Endothelial cell of umbilical vein (primary cell): Measurements from ENCODE around the gene CCK. TPM values are rescaled to one million over a fixed set of nuclear protein-coding genes. Genes with fewer than 3 reads are reported as not detected.

ENCODE experiments used
- BruUV-seq: library from RNA; stranded (reverse); fragments of 400-500 nt; replicated peaks from 2 replicates; lab custom pipeline; 2021; lab: Mats Ljungman, UMichigan
- CTCF ChIA-PET: fragments of 300-600, 350-600 bp; sonication (Branson Sonifier 250); formaldehyde crosslinking; loops from one replicate; lab custom pipeline; 2021; ENCODE audit warnings: antibody characterized with exemption, inconsistent platforms; lab: Charles Lee
- POLR2A ChIA-PET: fragments of 300-600, 350-600 bp; sonication (Branson Sonifier 250); formaldehyde crosslinking; loops from one replicate; lab custom pipeline; 2021; ENCODE audit warnings: antibody characterized with exemption, inconsistent platforms; lab: Charles Lee
- DNase-seq: peaks from one replicate; pipeline ENCODE4 v3.0.0-alpha.2; 2011; ENCODE audit warnings: low read depth, low spot score
- FAIRE-seq: peaks from 2 replicates; lab custom pipeline; 2011; peaks lifted over from hg19 to GRCh38; lab: Jason Lieb, UNC
- H2AFZ ChIP-seq: 2 replicates; pipeline ENCODE4 v1.6.0; 2012; ENCODE audit warnings: low read depth, low read length, control low read depth, inconsistent platforms
- H3K27ac ChIP-seq: 2 replicates; pipeline ENCODE4 v1.5.1; 2011; ENCODE audit warnings: low read depth, mild to moderate bottlenecking, control low read depth, low read length, moderate library complexity; ENCODE audit not compliant: insufficient read depth
- H3K27me3 ChIP-seq, 2 experiments: 2 replicates each; pipeline versions ENCODE4 v1.6.0 to v1.6.1; 2011; ENCODE audit warnings: low read length in 2 of 2, mixed read lengths in 1 of 2; ENCODE audit not compliant: control insufficient read depth in 2 of 2, insufficient read depth in 2 of 2
- H3K36me3 ChIP-seq, 2 experiments: 2 replicates in 1 of 2; 3 replicates in 1 of 2; pipeline ENCODE4 v1.5.1; 2011; ENCODE audit warnings: low read length in 2 of 2, mild to moderate bottlenecking in 1 of 2, moderate library complexity in 1 of 2; ENCODE audit not compliant: control insufficient read depth in 2 of 2, insufficient read depth in 2 of 2; ENCODE audit errors: extremely low read depth in 1 of 2
- H3K4me1 ChIP-seq: 3 replicates; pipeline ENCODE4 v1.5.1; 2011; ENCODE audit warnings: mild to moderate bottlenecking, low read length; ENCODE audit not compliant: control insufficient read depth, insufficient read depth; ENCODE audit errors: extremely low read depth
- H3K4me2 ChIP-seq: 2 replicates; pipeline ENCODE4 v1.6.1; 2011; ENCODE audit warnings: low read length, control low read depth, mixed read lengths; ENCODE audit not compliant: insufficient read depth
- H3K4me3 ChIP-seq, 3 experiments: fragments of 200-600 bp in 1 of 3; sonication (generic), shearing (Covaris generic) in 1 of 3; replicated peaks in 1 of 3; 2 replicates each; pipeline ENCODE4 v1.5.1; 2011 to 2016; ENCODE audit warnings: control low read depth in 3 of 3, low read length in 3 of 3, mild to moderate bottlenecking in 2 of 3, inconsistent platforms in 1 of 3, low read depth in 1 of 3, moderate library complexity in 1 of 3; ENCODE audit not compliant: insufficient read depth in 1 of 3
- H3K79me2 ChIP-seq: 2 replicates; pipeline ENCODE4 v1.6.0; 2012; ENCODE audit warnings: low read length, inconsistent platforms; ENCODE audit not compliant: control insufficient read depth, insufficient read depth
- H3K9ac ChIP-seq: replicated peaks from 2 replicates; pipeline ENCODE3; 2011; ENCODE audit warnings: low read length, control low read depth; ENCODE audit not compliant: insufficient read depth; ENCODE audit errors: extremely low read depth
- H3K9me1 ChIP-seq: replicated peaks from 3 replicates; pipeline ENCODE4 v1.6.0; 2011; ENCODE audit warnings: mild to moderate bottlenecking, low read length; ENCODE audit not compliant: control insufficient read depth, insufficient read depth; ENCODE audit errors: extremely low read depth
- H3K9me3 ChIP-seq: replicated peaks from 2 replicates; pipeline ENCODE4 v1.5.1; 2012; ENCODE audit warnings: low read length, inconsistent platforms; ENCODE audit not compliant: control insufficient read depth, insufficient read depth
- H4K20me1 ChIP-seq: replicated peaks from 2 replicates; pipeline ENCODE3; 2011; ENCODE audit warnings: mild to moderate bottlenecking, low read length; ENCODE audit not compliant: control insufficient read depth, insufficient read depth; ENCODE audit errors: extremely low read depth
- CTCF ChIP-seq, 2 donors: IDR thresholded peaks; 1 replicate in 1 of 2; 2 replicates in 1 of 2; pipeline ENCODE4 v1.5.1; 2011; ENCODE audit warnings: low read length in 2 of 2, mild to moderate bottlenecking in 2 of 2, moderate library complexity in 2 of 2, control low read depth in 1 of 2, inconsistent platforms in 1 of 2, low read depth in 1 of 2; ENCODE audit not compliant: insufficient read depth in 1 of 2; ENCODE audit errors: extremely low read depth in 1 of 2
- EZH2 ChIP-seq: IDR thresholded peaks from 2 replicates; pipeline ENCODE4 v1.6.1; 2012; ENCODE audit warnings: borderline replicate concordance, low read depth, mild to moderate bottlenecking, moderate library complexity, low read length, inconsistent platforms; ENCODE audit not compliant: severe bottlenecking
- FOS ChIP-seq: IDR thresholded peaks from 2 replicates; pipeline ENCODE4 v1.6.1; 2011; ENCODE audit warnings: mild to moderate bottlenecking, low read length, moderate library complexity, borderline replicate concordance; ENCODE audit not compliant: insufficient read depth
- GATA2 ChIP-seq: IDR thresholded peaks from 2 replicates; pipeline ENCODE4 v1.7.0; 2011; ENCODE audit warnings: low read depth, mild to moderate bottlenecking, moderate library complexity, mixed read lengths, low read length; ENCODE audit not compliant: insufficient read length, insufficient read depth
- JUN ChIP-seq: IDR thresholded peaks from 2 replicates; pipeline ENCODE4 v1.6.1; 2011; ENCODE audit warnings: borderline replicate concordance, low read depth; ENCODE audit not compliant: insufficient read length, insufficient read depth
- MAX ChIP-seq: IDR thresholded peaks from 2 replicates; pipeline ENCODE4 v1.6.1; 2011; ENCODE audit not compliant: insufficient read depth, insufficient read length
- MYC ChIP-seq: IDR thresholded peaks from one replicate; pipeline ENCODE4 v1.6.1; 2011; ENCODE audit warnings: mild to moderate bottlenecking, low read depth, low read length
- POLR2A ChIP-seq: IDR thresholded peaks from 2 replicates; pipeline ENCODE4 v1.6.1; 2012; ENCODE audit warnings: low read depth, mild to moderate bottlenecking, control low read depth, low read length
- POLR2AphosphoS5 ChIP-seq: IDR thresholded peaks from 2 replicates; pipeline ENCODE4 v1.6.1; 2012; ENCODE audit warnings: low read depth, mild to moderate bottlenecking, control low read depth, low read length, moderate library complexity; ENCODE audit not compliant: insufficient read depth
- dilution Hi-C: fragments of 300-500 bp; cut with MboI; formaldehyde crosslinking; loops from one replicate; pipeline ENCODE4 v1.15.0; 2019; ENCODE audit warnings: low sequenced_read_pairs; ENCODE audit not compliant: extremely low pct_ligation_motif_present
- intact Hi-C: fragments of 100-400 bp; cut with micrococcal nuclease; formaldehyde crosslinking; loops from one replicate; pipeline ENCODE4 v1.10.0; 2022
- polyA plus RNA-seq, 4 experiments: library from polyadenylated mRNA; depleted of rRNA in 3 of 4; stranded (reverse) in 3 of 4; unstranded in 1 of 4; fragments of >200 nt; gene quantifications; 2 replicates each; pipeline versions ENCODE4 v1.2.1 to v1.2.3, GENCODE V29; 2011 to 2012; ENCODE audit warnings: missing spikeins in 1 of 4
- total RNA-seq: library from RNA; stranded (reverse); gene quantifications from 2 replicates; pipeline ENCODE4 v1.2.3, GENCODE V29; 2021

The CCK gene
- total and polyA plus RNA-seq, 2 donors (not counting 3 experiments of a cell fraction or from before 2014, with no cell fraction given), result not detected

GRCh38 chr3:42267878-42268277 lies 1.9 kb upstream of the CCK start:
- H3K4me2 ChIP-seq, result no peak overlapping the region
- no peaks in the 10 kb centered on the region for H3K4me1 ChIP-seq
- H3K9ac ChIP-seq, result no peak overlapping the region
- BruUV-seq, result no TSS peak
- no peaks in the 10 kb centered on the region for H3K9me3 ChIP-seq
- FAIRE-seq, result no peak
- ChIA-PET CTCF (no interaction called here), POLR2A (no interaction called here)
- intact Hi-C loops, result no loop called here
- TF ChIP-seq JUN (no peak), FOS (no peak), GATA2 (no peak), MYC (no peak), MAX (no peak), EZH2 (no peak), POLR2A (no peak), CTCF (IDR thresholded peaks at IDR 0.05; ENCODE audit: extremely low read depth in 1 of 2, insufficient read depth in 1 of 2, low read depth in 1 of 2, low read length in 2 of 2) (no peak), POLR2AphosphoS5 (no peak)
- no peak overlapping the region for H3K4me3 ChIP-seq
- no peaks in the 10 kb centered on the region for H3K9me1 ChIP-seq
- H3K27me3 ChIP-seq, result peaks cover 41% of the 10 kb centered on the region in 2 experiments
- no peaks in the 10 kb centered on the region for H3K79me2 ChIP-seq
- DNase-seq, result no peak
- no peak overlapping the region for H3K27ac ChIP-seq
- H4K20me1 ChIP-seq, result no peaks in the 10 kb centered on the region
- dilution Hi-C loops, result no loop called here
- no peaks in the 10 kb centered on the region for H3K36me3 ChIP-seq
- no peak overlapping the region for H2AFZ ChIP-seq
